NB4 (cell line): ENCODE results near the gene ABCD4.

ENCODE experiments used
- CTCF ChIP-seq: IDR thresholded peaks from one replicate; pipeline ENCODE4 v1.5.1; 2012; ENCODE audit warnings: low read depth, low read length
- MAX ChIP-seq: IDR thresholded peaks from 2 replicates; pipeline ENCODE4 v1.6.1; 2011; ENCODE audit warnings: low read depth, low read length
- MYC ChIP-seq: IDR thresholded peaks from 2 replicates; pipeline ENCODE4 v1.6.1; 2011; ENCODE audit warnings: low read depth, low read length
- POLR2A ChIP-seq: IDR thresholded peaks from 2 replicates; pipeline ENCODE4 v1.6.1; 2011; ENCODE audit warnings: mild to moderate bottlenecking; ENCODE audit not compliant: insufficient read length; ENCODE audit errors: extremely low read depth

GRCh38 chr14:74346341-74346740 is 43.6 kb upstream of the ABCD4 start:
- TF ChIP-seq CTCF (no peak), POLR2A (no peak), MAX (no peak), MYC (no peak)
